Natural killer cell (primary cell): ENCODE data around the gene MYO5B. TPM values are rescaled to one million over a fixed set of nuclear protein-coding genes. Genes with fewer than 3 reads are reported as not detected.

Experiments
- ATAC-seq, 3 donors: fragments of 150-1000 bp in 2 of 3; fragments of 200-7000 bp in 1 of 3; cut with Tn5 transposase; 1 replicate in 1 of 3; 2 replicates in 2 of 3; pipeline ENCODE4 v1.10.0; 2021; ENCODE audit warnings: mild to moderate bottlenecking in 2 of 3, moderate library complexity in 2 of 3
- DNase-seq, 2 donors: peaks; one replicate each; pipeline versions ENCODE4 v3.0.0 to v3.0.0-alpha.2; 2013 to 2021; ENCODE audit warnings: mixed read lengths in 1 of 2
- H3K27ac ChIP-seq: one replicate; pipeline ENCODE4 v1.5.1; 2013; ENCODE audit warnings: mild to moderate bottlenecking, low read length
- H3K27me3 ChIP-seq: one replicate; pipeline ENCODE4 v1.6.1; 2013; ENCODE audit warnings: low read length; ENCODE audit not compliant: control insufficient read depth, insufficient read depth
- H3K36me3 ChIP-seq: one replicate; pipeline ENCODE4 v1.6.1; 2013; ENCODE audit warnings: low read length; ENCODE audit not compliant: control insufficient read depth, insufficient read depth
- H3K4me1 ChIP-seq: one replicate; pipeline ENCODE4 v1.6.1; 2013; ENCODE audit warnings: low read length; ENCODE audit not compliant: control insufficient read depth, insufficient read depth
- H3K4me3 ChIP-seq: one replicate; pipeline ENCODE4 v1.5.1; 2013; ENCODE audit warnings: low read length
- H3K9me3 ChIP-seq: one replicate; pipeline ENCODE4 v1.6.1; 2013; ENCODE audit warnings: low read length; ENCODE audit not compliant: control insufficient read depth, insufficient read depth
- H3K27ac Mint-ChIP-seq, 2 donors: one replicate each; pipeline ENCODE4 v1.8.0; 2022; ENCODE audit warnings: mild to moderate bottlenecking in 2 of 2, mixed read lengths in 2 of 2, moderate library complexity in 1 of 2
- H3K27me3 Mint-ChIP-seq, 2 donors: one replicate each; pipeline ENCODE4 v1.8.0; 2022; ENCODE audit warnings: low read depth in 2 of 2, mixed read lengths in 2 of 2
- H3K36me3 Mint-ChIP-seq: one replicate; pipeline ENCODE4 v1.8.0; 2022; ENCODE audit warnings: mixed read lengths
- H3K4me1 Mint-ChIP-seq, 2 donors: one replicate each; pipeline ENCODE4 v1.8.0; 2022; ENCODE audit warnings: mixed read lengths in 2 of 2
- H3K4me3 Mint-ChIP-seq: one replicate; pipeline ENCODE4 v1.8.0; 2022; ENCODE audit warnings: mild to moderate bottlenecking, moderate library complexity, mixed read lengths
- H3K9me3 Mint-ChIP-seq, 2 donors: one replicate each; pipeline ENCODE4 v1.8.0; 2022; ENCODE audit warnings: mixed read lengths in 2 of 2
- CTCF ChIP-seq: fragments of 200-600 bp; IDR thresholded peaks from one replicate; pipeline ENCODE4 v1.8.0; 2022; ENCODE audit warnings: antibody characterized with exemption
- WGBS: methylation state at CpG from one replicate; pipeline ENCODE4 v1.1.7; 2013; ENCODE audit warnings: missing lambda C conversion rate; ENCODE audit not compliant: insufficient coverage; 5-methylcytosine and 5-hydroxymethylcytosine counted together
- intact Hi-C: fragments of 100-400 bp; cut with micrococcal nuclease; formaldehyde crosslinking; loops from one replicate; pipeline ENCODE4 v1.14.2; 2022
- total RNA-seq, 4 donors: library from RNA; stranded (reverse); fragments of 120-200 nt in 1 of 4; gene quantifications; one replicate each; pipeline versions ENCODE4 v1.2.3 to v1.2.4, GENCODE V29; 2013 to 2022

Gene MYO5B
- total RNA-seq, 3 donors from 2014 or later (not counting 1 experiment from before 2014, with no cell fraction given) = 0.33 TPM; not detected in 2

- WGBS = 64% methylated on average over 5 of the region's 5 CpGs
Observed at GRCh38 chr18:49931179-49931578, 263.8 kb downstream of the MYO5B start.

GRCh38 chr18:49926106-49926745, 268.7 kb downstream of the MYO5B start:
- Mint-ChIP-seq H3K36me3 (no peaks in the 10 kb centered on the region), H3K4me1 (no peaks in the 10 kb centered on the region), H3K27me3 (peaks cover 13 to 58% of the 10 kb centered on the region in 2 donors), H3K27ac (no peak overlapping the region), H3K9me3 (no peaks in the 10 kb centered on the region), H3K4me3 (no peak overlapping the region)
- Histone ChIP-seq H3K27ac (no peak overlapping the region), H3K4me1 (no peaks in the 10 kb centered on the region), H3K36me3 (no peaks in the 10 kb centered on the region), H3K4me3 (no peak overlapping the region), H3K9me3 (no peaks in the 10 kb centered on the region), H3K27me3 (no peaks in the 10 kb centered on the region)
- no peak for DNase-seq
- 69% methylated on average over 4 of the region's 5 CpGs for WGBS
- intact Hi-C loops = no loop called here
- no peak for TF ChIP-seq CTCF
- ATAC-seq = no peak

More at GRCh38 chr18:49931179-49931578, 263.8 kb downstream of the MYO5B start:
- no peaks in the 10 kb centered on the region for H3K36me3 ChIP-seq
- DNase-seq (no peak), ATAC-seq (no peak)
- H3K4me1 ChIP-seq = no peaks in the 10 kb centered on the region
- H3K27me3 ChIP-seq = no peaks in the 10 kb centered on the region
- H3K36me3 Mint-ChIP-seq = no peaks in the 10 kb centered on the region
- no peak for TF ChIP-seq CTCF
- no peak overlapping the region for H3K27ac Mint-ChIP-seq
- no peak overlapping the region for H3K4me3 Mint-ChIP-seq
- peaks cover 14 to 41% of the 10 kb centered on the region in 2 donors for H3K27me3 Mint-ChIP-seq
- H3K9me3 ChIP-seq = no peaks in the 10 kb centered on the region
- H3K27ac ChIP-seq = no peak overlapping the region
- H3K4me1 Mint-ChIP-seq = no peaks in the 10 kb centered on the region
- no peak overlapping the region for H3K4me3 ChIP-seq
- intact Hi-C loops = no loop called here
- no peaks in the 10 kb centered on the region for H3K9me3 Mint-ChIP-seq

- no peaks in the 10 kb centered on the region for H3K36me3 ChIP-seq
- Mint-ChIP-seq H3K27me3 (peaks cover 23 to 68% of the 10 kb centered on the region in 2 donors), H3K4me3 (no peak overlapping the region), H3K27ac (no peak overlapping the region), H3K9me3 (no peaks in the 10 kb centered on the region), H3K36me3 (no peaks in the 10 kb centered on the region), H3K4me1 (no peaks in the 10 kb centered on the region)
- ATAC-seq (no peak), DNase-seq (no peak)
- 79% methylated on average over 2 of the region's 2 CpGs for WGBS
- TF ChIP-seq CTCF = no peak
- no peaks in the 10 kb centered on the region for H3K4me1 ChIP-seq
- H3K27ac ChIP-seq = no peak overlapping the region
- no peaks in the 10 kb centered on the region for H3K9me3 ChIP-seq
- H3K27me3 ChIP-seq = no peaks in the 10 kb centered on the region
- no peak overlapping the region for H3K4me3 ChIP-seq
- intact Hi-C loops = no loop called here
Observed at GRCh38 chr18:49924293-49924983, 270.5 kb downstream of the MYO5B start.
